GM12801 (cell line): Measurements from ENCODE around the gene TSPAN4.

ENCODE experiments used
- CTCF ChIP-seq: IDR thresholded peaks from one replicate; pipeline ENCODE4 v1.5.1; 2011; ENCODE audit warnings: control low read depth; ENCODE audit not compliant: insufficient read length; ENCODE audit errors: extremely low read depth

The TSPAN4 gene

GRCh38 chr11:824292-824880 is 18.3 kb upstream of the TSPAN4 start:
- TF ChIP-seq CTCF, result no peak

GRCh38 chr11:824942-825341 is 17.7 kb upstream of the TSPAN4 start:
- TF ChIP-seq CTCF, result no peak

GRCh38 chr11:825366-826226 is 17.1 kb upstream of the TSPAN4 start:
- TF ChIP-seq CTCF, result no peak

- TF ChIP-seq CTCF, result no peak
These were observed 16.4 kb upstream of the TSPAN4 start for GRCh38 chr11:826227-826621.

- no peak for TF ChIP-seq CTCF
These were observed 15.9 kb upstream of the TSPAN4 start for GRCh38 chr11:826836-827145.

GRCh38 chr11:827146-827896 is 15.3 kb upstream of the TSPAN4 start:
- TF ChIP-seq CTCF, result no peak

GRCh38 chr11:827897-828192 is 14.8 kb upstream of the TSPAN4 start, which contains the start of gene CRACR2B:
Gene CRACR2B, plus strand, starts transcription at chr11:827919. Its CDS starts 689 bp downstream, at chr11:828608.
- TF ChIP-seq CTCF, result no peak
